GM18499 (cell line): ENCODE results near the gene PHF20.
"Not testable (repeated sequence)": the region's sequence is repeated elsewhere in the genome, so short reads cannot be mapped to it uniquely, and the experiment has no call there.

Experiments used
- ATAC-seq: cut with Tn5 transposase; IDR thresholded peaks from one replicate; pipeline ENCODE4 v1.9.1; 2021; ENCODE audit warnings: moderate number of reproducible peaks; ENCODE audit not compliant: insufficient read depth, unreplicated experiment

PHF20 gene

DNA sequence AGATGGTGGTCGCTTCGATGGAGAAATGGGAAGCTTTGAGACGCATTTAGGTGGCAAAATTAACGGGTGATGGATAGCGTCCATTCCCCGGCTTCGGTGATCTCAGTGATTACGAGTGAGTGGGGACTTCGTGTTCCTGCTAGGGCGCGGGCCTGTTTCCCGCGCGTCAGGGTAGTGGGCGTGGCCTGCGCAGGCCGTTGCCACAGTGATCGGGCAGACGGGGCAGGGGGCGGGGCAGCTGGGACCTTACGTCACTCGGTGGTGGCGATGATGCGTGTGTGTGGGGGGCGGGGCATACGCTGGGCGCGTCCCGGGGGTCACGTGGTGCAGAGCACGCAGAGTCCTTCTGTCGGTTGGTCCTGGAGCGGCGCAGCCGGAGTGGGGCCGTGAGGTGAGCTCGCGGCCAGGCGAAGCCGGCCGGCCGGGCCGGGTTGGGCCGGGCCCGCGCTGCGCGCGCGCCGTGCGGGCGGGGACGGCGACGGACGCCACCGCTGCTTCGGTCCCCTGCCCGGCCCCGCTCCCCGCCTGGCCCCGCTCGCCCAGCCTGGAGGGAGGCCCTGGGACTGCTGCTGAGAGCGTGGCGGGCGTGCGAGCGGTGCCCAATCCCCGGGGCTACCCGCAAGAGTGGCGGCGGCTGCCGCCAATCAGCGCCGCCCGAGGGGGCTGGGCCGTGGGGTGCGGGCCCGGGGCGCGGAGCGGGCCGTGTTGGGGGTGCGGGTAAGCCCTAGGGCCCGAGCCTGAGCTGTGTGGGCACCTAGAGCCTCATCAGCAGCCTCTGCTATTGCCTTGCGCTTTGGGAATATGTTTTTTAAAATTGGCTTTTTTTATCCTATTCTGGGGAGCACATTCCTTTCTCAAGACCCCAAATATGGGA is at the start of gene PHF20:
PHF20 (plus strand) TSS at position 327 of the 874 bp plus-strand sequence. CDS start 29,508 bp downstream, outside the sequence.
- ATAC-seq, result peak; percentile 48

DNA sequence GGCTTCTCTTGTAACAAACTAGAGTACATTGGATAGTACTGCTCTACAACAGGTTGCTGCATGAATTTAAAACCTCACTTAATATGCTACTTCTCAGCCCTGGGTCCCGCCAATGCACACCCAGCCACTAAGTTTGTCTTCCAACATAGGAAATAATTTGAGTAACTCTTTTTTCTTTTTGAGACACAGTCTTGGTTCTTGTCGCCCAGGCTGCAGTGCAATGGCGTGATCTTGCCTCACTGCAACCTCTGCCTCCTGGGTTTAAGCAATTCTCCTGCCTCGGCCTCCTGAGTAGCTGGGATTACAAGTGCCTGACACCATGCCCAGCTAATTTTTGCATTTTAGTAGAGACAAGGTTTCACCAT is 48.6 kb upstream of the PHF20 start:
- not testable (repeated sequence) for ATAC-seq

GRCh38 chr20:35723652-35724320 is 48.0 kb upstream of the PHF20 start:
- ATAC-seq, result not testable (repeated sequence)

DNA sequence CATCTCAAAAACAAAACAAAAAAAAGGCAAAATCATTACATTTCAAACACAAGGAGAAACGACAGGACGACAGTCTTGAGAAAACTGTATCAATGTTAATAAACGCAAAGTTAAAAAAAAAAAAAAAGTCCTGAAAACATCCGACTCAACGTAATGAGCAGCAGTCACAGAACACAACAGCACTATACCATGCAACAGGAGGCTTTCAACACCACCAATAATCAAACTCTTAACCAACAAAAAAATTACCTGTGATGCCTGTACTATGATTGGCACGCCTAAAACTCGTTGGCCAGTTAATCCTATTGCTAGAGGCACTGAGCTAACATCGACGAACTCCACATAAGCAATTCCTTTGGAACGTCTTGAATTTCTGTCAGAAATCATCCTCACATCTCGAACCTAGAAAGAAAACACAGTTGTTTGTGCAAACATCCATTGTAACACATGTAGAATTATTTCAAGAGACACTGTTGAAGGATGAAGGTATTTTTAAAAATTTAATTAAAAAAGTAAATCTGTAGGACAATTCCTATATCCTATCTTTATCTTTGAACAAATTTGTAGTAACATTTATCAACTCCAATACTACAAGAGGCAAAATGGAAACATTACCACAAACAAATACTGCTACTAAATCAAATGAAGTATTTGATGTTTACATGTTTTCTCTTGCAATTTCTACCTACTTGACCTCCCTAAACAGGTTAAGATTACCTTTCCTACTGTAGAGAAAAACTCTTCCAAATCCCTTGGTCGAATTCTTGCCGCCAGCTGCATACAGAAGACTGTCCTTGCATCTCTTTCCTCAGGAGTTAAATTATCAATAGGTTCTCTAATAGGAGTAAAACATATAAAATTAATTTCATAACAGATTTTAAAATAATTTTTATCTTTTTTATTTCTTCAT is 47.2 kb upstream of the PHF20 start:
- ATAC-seq, result no peak

- no peak for ATAC-seq
Observed at GRCh38 chr20:35726842-35727711, 44.7 kb upstream of the PHF20 start.

- ATAC-seq, result no peak
Observed at GRCh38 chr20:35729283-35729807, 42.5 kb upstream of the PHF20 start.

GRCh38 chr20:35729836-35730582 is 41.8 kb upstream of the PHF20 start:
- no peak for ATAC-seq

DNA sequence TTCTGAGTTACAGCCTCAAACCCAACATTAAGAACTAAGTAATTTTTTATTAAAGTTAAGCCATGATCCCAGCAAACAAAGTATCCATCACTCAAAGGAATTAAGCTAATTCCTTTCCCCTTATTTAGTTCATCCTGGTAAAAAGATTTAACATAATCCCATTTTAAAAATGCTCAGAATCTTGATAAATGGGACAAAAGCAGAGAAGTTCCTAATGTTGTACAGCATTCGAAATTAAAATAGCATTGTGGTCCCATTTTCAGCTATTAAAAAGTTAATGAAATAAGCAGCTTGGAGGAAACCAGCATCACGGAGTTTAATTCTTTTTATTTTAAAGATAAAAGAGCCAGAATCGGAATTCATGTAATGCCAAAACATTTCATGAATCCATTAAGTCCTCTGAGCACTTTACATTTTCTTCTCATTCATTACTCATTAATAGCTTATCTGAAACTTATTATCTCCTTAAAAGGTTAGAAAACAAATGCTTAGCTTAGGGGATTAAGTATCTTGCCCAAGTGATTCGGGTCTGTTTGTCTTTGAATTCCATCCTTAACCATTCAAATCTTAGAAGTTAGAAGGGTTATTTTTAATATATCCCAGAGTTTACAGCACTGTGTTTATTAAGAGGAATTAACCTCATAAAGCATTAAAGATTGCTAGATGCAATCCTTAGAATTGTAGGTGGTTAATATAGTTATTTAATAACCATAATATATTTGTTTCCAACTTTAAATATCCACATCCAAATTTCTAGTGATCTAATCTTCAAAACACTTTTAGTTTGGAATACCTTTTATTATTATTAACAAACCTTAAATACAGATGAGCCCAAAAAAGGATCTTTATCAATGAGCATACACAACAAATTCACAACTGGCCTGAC is 41.0 kb upstream of the PHF20 start:
- ATAC-seq, result no peak

GRCh38 chr20:35731469-35731788 is 40.4 kb upstream of the PHF20 start:
- no peak for ATAC-seq

GRCh38 chr20:35731862-35732643 is 39.8 kb upstream of the PHF20 start:
- ATAC-seq, result no peak

- ATAC-seq, result no peak
Observed at GRCh38 chr20:35732644-35732982, 39.2 kb upstream of the PHF20 start.

DNA sequence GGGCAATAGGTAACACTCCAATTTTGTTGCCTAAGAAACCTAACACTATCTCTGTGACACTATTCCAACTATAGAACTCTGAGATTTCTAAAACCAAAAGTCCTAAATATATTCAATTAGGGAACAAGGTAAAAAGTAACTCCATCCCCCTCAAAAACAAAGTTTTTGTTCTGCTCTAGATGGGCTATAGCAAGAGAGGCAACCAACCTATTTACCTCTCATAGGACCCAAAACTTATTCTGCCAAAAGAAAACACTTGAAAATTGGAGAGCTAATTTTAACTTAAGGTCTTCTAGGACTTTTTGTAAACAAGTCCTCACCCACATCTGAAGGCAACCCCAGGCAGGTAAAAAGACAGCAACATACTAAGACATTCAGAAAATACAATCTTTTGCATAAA is 37.4 kb upstream of the PHF20 start:
- ATAC-seq, result no peak

- no peak for ATAC-seq
Observed at GRCh38 chr20:35734777-35735649, 36.8 kb upstream of the PHF20 start.

- ATAC-seq, result no peak
Observed at GRCh38 chr20:35735826-35736470, 35.9 kb upstream of the PHF20 start.

- no peak for ATAC-seq
Observed at GRCh38 chr20:35737865-35738333, 33.9 kb upstream of the PHF20 start.
